Activated CD4-positive, alpha-beta T cell treated with anti-CD3 and anti-CD28 coated beads for 48 hours (primary cell): Measurements from ENCODE around the gene SOX11.
A peak's percentile ranks its signal among the peaks of the same experiment; 100 is the strongest.

Experiments used
- DNase-seq: peaks from one replicate; pipeline ENCODE4 v3.0.0-alpha.2; 2020

Gene SOX11

GRCh38 chr2:5692561-5693286 is 540 bp downstream of the SOX11 start:
- no peak for DNase-seq

- DNase-seq: peak; percentile 10
Measured at GRCh38 chr2:5693287-5694201, 1.4 kb downstream of the SOX11 start.

GRCh38 chr2:5694306-5694705 is 2.1 kb downstream of the SOX11 start:
- DNase-seq: no peak

- DNase-seq: no peak
Measured at GRCh38 chr2:5695654-5696403, 3.6 kb downstream of the SOX11 start.

- DNase-seq: no peak
Measured at GRCh38 chr2:5696404-5696944, 4.3 kb downstream of the SOX11 start.

- no peak for DNase-seq
Measured at GRCh38 chr2:5696945-5697521, 4.8 kb downstream of the SOX11 start.

- no peak for DNase-seq
Measured at GRCh38 chr2:5697562-5697961, 5.4 kb downstream of the SOX11 start.

- DNase-seq: no peak
Measured at GRCh38 chr2:5698134-5698533, 6.0 kb downstream of the SOX11 start.

GRCh38 chr2:5699963-5700362 is 7.8 kb downstream of the SOX11 start:
- DNase-seq: no peak

GRCh38 chr2:5700551-5700950 is 8.4 kb downstream of the SOX11 start:
- no peak for DNase-seq

GRCh38 chr2:5701266-5701665 is 9.1 kb downstream of the SOX11 start:
- DNase-seq: no peak

GRCh38 chr2:5703166-5703565 is 11.0 kb downstream of the SOX11 start:
- no peak for DNase-seq

- no peak for DNase-seq
Measured at GRCh38 chr2:5705490-5705889, 13.3 kb downstream of the SOX11 start.

- no peak for DNase-seq
Measured at GRCh38 chr2:5706717-5707455, 14.7 kb downstream of the SOX11 start.

- no peak for DNase-seq
Measured at GRCh38 chr2:5710615-5711014, 18.4 kb downstream of the SOX11 start.

GRCh38 chr2:5713101-5713500 is 20.9 kb downstream of the SOX11 start:
- DNase-seq: no peak

- no peak for DNase-seq
Measured at GRCh38 chr2:5719629-5720334, 27.6 kb downstream of the SOX11 start.

GRCh38 chr2:5720426-5720825 is 28.2 kb downstream of the SOX11 start:
- DNase-seq: no peak

GRCh38 chr2:5722236-5722635 is 30.1 kb downstream of the SOX11 start:
- DNase-seq: no peak

GRCh38 chr2:5723791-5724735 is 31.9 kb downstream of the SOX11 start:
- DNase-seq: no peak
